Gastroesophageal sphincter (tissue), 4 donors: ENCODE measurements around the gene CTDSP1. TPM values are rescaled to one million over a fixed set of nuclear protein-coding genes. Genes with fewer than 3 reads are reported as not detected.

Source experiments
- ATAC-seq: fragments of 150-250 bp; one replicate; pipeline ENCODE4 v1.9.1; 2016; ENCODE audit warnings: mild to moderate bottlenecking, moderate library complexity
- H3K27ac ChIP-seq, 4 donors: fragments of 200-600 bp; sonication (generic) in 3 of 4; 1 replicate in 3 of 4; 2 replicates in 1 of 4; pipeline ENCODE4 v1.5.1; 2016 to 2019
- H3K27me3 ChIP-seq: fragments of 200-600 bp; sonication (generic); one replicate; pipeline ENCODE4 v1.5.1; 2019
- H3K36me3 ChIP-seq, 2 donors: fragments of 200-600 bp; sonication (generic); one replicate each; pipeline ENCODE4 v1.5.1; 2019; ENCODE audit warnings: control low read depth in 1 of 2
- H3K4me1 ChIP-seq, 3 donors: fragments of 200-600 bp; sonication (generic); 1 replicate in 2 of 3; 2 replicates in 1 of 3; pipeline ENCODE4 v1.5.1; 2016 to 2019; ENCODE audit warnings: control low read depth in 2 of 3
- H3K4me3 ChIP-seq, 2 donors: fragments of 200-600 bp; sonication (generic); one replicate each; pipeline ENCODE4 v1.5.1; 2019; ENCODE audit warnings: mild to moderate bottlenecking in 1 of 2, moderate library complexity in 1 of 2
- H3K9me3 ChIP-seq, 3 donors: fragments of 200-600 bp; sonication (generic); one replicate each; pipeline ENCODE4 v1.5.1; 2017 to 2019; ENCODE audit warnings: control low read depth in 2 of 3
- EP300 ChIP-seq: sonication (generic); formaldehyde crosslinking; IDR thresholded peaks from one replicate; pipeline ENCODE4 v1.6.1; 2017; ENCODE audit warnings: antibody characterized with exemption, mild to moderate bottlenecking
- POLR2A ChIP-seq, 2 donors: fragments of 450-650 bp; IDR thresholded peaks; one replicate each; pipeline ENCODE4 v1.6.1; 2017; ENCODE audit warnings: antibody characterized with exemption in 2 of 2, mild to moderate bottlenecking in 2 of 2, moderate library complexity in 1 of 2
- POLR2AphosphoS5 ChIP-seq: sonication (generic); formaldehyde crosslinking; IDR thresholded peaks from one replicate; pipeline ENCODE4 v1.6.1; 2017; ENCODE audit warnings: antibody characterized with exemption
- WGBS, 2 donors: methylation state at CpG; one replicate each; pipeline ENCODE4 v1.1.5; 2018; ENCODE audit warnings: low coverage in 1 of 2; 5-methylcytosine and 5-hydroxymethylcytosine counted together
- total RNA-seq, 4 donors: library from RNA; depleted of rRNA; stranded (reverse); fragments of >200 nt; gene quantifications; one replicate each; pipeline ENCODE4 v1.1.0, GENCODE V29; 2016
- TF ChIP-seq, protein P1 (sequence below), 4 experiments: fragments of 200-600 bp in 2 of 4; fragments of 450-650 bp in 2 of 4; sonication (generic) in 1 of 4; IDR thresholded peaks; one replicate each; pipeline ENCODE4 v1.5.1; 2017 to 2019; ENCODE audit warnings: antibody characterized with exemption in 4 of 4, mild to moderate bottlenecking in 2 of 4, moderate library complexity in 2 of 4

CTDSP1 gene
- total RNA-seq, 4 donors from 2014 or later = 121 to 159 (median 136) TPM

DNA sequence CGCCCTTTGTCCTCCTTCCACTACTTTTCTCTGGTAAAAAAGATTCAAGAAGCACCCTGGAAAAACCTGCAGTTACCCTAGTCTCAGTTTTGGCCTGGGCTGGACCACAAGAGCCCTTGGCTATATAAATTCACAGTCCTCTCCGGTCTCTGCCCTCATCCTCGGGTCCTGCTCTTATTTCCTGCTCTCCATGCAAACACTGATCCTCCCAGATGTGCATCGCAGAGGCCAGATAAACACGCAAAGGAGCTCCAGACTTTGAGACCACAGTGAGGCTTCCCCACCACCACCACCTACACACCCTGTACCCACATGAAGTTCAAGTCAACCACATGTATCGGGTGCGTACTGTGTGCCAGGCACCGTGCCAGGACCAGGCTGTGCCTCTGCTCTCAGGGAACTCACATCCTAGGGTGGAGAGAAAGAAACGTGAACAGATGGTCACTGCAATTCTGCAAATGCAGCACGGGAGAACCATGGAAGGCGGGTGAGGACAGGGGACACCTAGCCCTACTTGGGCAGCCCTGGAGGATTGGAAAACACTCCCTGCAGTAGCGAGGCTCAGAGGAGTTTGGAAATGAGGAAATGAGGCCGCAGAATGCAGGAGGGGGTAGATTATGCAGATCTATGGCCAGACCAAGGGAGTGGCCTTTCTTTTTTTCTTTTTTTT, 7.4 kb downstream of the CTDSP1 start:
- 2 to 4% methylated on average over 7 to 13 of the region's 13 CpGs for WGBS, 2 donors
- Histone ChIP-seq H3K4me1 (peaks cover 0 to 58% (median 33%) of the 10 kb centered on the region in 3 donors), H3K36me3 (peaks cover 0 to 33% of the 10 kb centered on the region in 2 donors), H3K9me3 (no peaks in the 10 kb centered on the region), H3K27me3 (no peaks in the 10 kb centered on the region), H3K4me3 (peak overlapping the region; percentile 16 to 54), H3K27ac (peak overlapping the region; percentile 57 to 95 (median 88))
- ATAC-seq = peak; percentile 10
- TF ChIP-seq POLR2AphosphoS5 = peak; percentile 94
- TF ChIP-seq, protein P1, sequence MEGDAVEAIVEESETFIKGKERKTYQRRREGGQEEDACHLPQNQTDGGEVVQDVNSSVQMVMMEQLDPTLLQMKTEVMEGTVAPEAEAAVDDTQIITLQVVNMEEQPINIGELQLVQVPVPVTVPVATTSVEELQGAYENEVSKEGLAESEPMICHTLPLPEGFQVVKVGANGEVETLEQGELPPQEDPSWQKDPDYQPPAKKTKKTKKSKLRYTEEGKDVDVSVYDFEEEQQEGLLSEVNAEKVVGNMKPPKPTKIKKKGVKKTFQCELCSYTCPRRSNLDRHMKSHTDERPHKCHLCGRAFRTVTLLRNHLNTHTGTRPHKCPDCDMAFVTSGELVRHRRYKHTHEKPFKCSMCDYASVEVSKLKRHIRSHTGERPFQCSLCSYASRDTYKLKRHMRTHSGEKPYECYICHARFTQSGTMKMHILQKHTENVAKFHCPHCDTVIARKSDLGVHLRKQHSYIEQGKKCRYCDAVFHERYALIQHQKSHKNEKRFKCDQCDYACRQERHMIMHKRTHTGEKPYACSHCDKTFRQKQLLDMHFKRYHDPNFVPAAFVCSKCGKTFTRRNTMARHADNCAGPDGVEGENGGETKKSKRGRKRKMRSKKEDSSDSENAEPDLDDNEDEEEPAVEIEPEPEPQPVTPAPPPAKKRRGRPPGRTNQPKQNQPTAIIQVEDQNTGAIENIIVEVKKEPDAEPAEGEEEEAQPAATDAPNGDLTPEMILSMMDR (IDR thresholded peaks at IDR 0.05) = no peak
- TF ChIP-seq POLR2A (IDR thresholded peaks at IDR 0.05) = peak in 1 of 2 donors; percentile 16

DNA sequence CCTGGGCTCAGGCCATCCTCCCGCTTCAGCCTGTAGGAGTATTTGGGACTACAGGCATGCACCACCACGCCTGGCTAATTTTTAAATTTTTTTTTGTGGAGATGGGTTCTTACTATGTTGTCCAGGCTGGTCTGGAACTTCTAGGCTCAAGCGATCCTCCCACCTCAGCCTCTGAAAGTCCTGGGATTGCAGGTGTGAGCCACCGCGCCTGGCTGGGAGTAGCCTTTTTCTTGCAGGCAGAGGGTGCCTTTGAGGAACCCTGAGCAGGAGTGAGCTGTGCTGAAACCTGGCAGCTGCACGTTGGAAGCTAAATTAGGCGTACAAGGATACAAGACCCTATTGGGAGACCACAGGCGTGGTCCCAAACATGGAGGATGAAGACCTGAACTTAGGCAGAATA, 8.0 kb downstream of the CTDSP1 start:
- peak overlapping the region in 2 of 4 donors; percentile 87 to 88 for H3K27ac ChIP-seq
- peaks cover 0 to 27% of the 10 kb centered on the region in 2 donors for H3K36me3 ChIP-seq
- no peaks in the 10 kb centered on the region for H3K9me3 ChIP-seq
- no peak for TF ChIP-seq POLR2A (IDR thresholded peaks at IDR 0.05)
- no peak for TF ChIP-seq EP300
- no peak for TF ChIP-seq POLR2AphosphoS5
- TF ChIP-seq, protein P1 (IDR thresholded peaks at IDR 0.05) = no peak
- ATAC-seq = no peak
- H3K27me3 ChIP-seq = no peaks in the 10 kb centered on the region
- no peak overlapping the region for H3K4me3 ChIP-seq
- 55% methylated on average over 2 of the region's 8 CpGs; no CpG with 5 or more reads in 1 of the 2 donors for WGBS, 2 donors
- H3K4me1 ChIP-seq = peaks cover 0 to 52% (median 26%) of the 10 kb centered on the region in 3 donors

DNA sequence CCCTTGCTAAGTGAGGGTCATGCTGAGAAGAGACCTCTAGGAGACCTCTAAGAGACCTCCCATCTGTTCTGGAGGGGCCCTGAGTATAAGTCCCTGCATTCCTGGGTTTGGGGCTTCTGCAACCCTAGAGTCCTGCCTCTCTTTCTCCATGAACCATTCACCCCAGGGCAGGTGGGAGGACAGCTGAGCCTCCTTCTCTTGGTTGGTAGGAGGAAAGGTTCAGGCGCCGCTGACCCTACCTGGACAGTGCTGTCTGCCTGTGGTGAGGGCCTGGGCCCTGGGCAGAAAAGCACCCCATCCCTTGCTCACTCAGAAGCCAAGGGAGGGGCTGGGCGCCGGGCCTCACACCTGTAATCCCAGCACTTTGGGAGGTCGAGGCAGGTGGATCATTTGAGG, 18.7 kb downstream of the CTDSP1 start:
- Histone ChIP-seq H3K4me1 (no peaks in the 10 kb centered on the region), H3K27me3 (no peaks in the 10 kb centered on the region), H3K4me3 (no peak overlapping the region), H3K36me3 (no peaks in the 10 kb centered on the region), H3K9me3 (no peaks in the 10 kb centered on the region), H3K27ac (no peak overlapping the region)
- no CpG with 5 or more reads among the region's 5 CpGs for WGBS, 2 donors
- TF ChIP-seq EP300 (no peak), POLR2A (IDR thresholded peaks at IDR 0.05) (no peak), POLR2AphosphoS5 (no peak)
- TF ChIP-seq, protein P1 (IDR thresholded peaks at IDR 0.05) = no peak
- ATAC-seq = no peak

DNA sequence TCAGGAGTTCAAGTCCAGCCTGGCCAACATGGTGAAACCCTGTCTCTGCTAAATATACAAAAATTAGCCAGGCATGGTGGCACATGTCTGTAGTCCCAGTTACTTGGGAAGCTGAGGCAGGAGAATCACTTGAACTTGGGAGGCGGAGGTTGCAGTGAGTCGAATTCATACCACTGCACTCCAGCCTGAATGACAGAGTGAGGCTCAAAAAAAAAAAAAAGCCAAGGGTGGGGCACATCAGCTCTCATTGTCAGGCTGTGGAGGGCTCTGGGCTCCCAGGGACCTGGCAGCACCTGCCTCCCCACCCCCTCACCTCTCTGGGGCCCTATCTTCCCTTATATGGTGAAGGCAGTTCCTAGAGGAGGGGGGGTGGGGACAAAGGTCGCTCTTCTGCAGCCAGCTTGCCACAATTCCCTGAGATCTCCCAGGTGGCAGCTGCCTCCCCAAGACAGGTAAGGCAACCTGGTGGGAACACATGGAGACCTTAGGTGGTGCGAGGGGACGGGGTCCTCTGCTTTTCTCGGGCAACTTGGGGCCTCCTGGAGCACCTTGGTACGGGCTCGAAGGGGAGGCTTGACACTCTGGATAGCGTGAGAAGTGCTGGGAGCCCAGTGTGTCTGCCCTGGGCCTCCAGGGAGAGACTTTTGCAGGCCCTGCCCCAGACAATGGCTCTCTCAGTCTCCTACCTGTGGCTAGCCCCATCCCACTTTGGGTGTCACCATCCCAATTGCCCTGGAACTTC, 19.2 kb downstream of the CTDSP1 start, which contains the start of gene VIL1:
Gene VIL1 (plus strand): TSS at position 407 of the 742 bp plus-strand sequence. CDS start 4,656 bp downstream, outside the sequence.
- H3K27me3 ChIP-seq = no peaks in the 10 kb centered on the region
- no peak within 1 kb of the TSS for H3K27ac ChIP-seq
- WGBS, 2 donors = 100% methylated on average over 1 of the region's 9 CpGs; no CpG with 5 or more reads in 1 of the 2 donors
- H3K36me3 ChIP-seq = no peaks in the 10 kb centered on the region
- no peak within 1 kb of the TSS for H3K4me3 ChIP-seq
- no peak for TF ChIP-seq POLR2A (IDR thresholded peaks at IDR 0.05)
- TF ChIP-seq, protein P1 (IDR thresholded peaks at IDR 0.05) = no peak
- no peaks in the 10 kb centered on the region for H3K9me3 ChIP-seq
- ATAC-seq = no peak
- no peaks in the 10 kb centered on the region for H3K4me1 ChIP-seq
